NCI-H1417 treated with DMSO at 0.1 percent for 48 hours (cell line): Measurements from ENCODE around the gene PDCD7.
"Not testable (repeated sequence)": the region's sequence is repeated elsewhere in the genome, so short reads cannot be mapped to it uniquely, and the experiment has no call there.

Experiments used
- DNase-seq: peaks from one replicate; lab custom pipeline; 2025; lab: John Stamatoyannopoulos, UW

Gene PDCD7

DNA sequence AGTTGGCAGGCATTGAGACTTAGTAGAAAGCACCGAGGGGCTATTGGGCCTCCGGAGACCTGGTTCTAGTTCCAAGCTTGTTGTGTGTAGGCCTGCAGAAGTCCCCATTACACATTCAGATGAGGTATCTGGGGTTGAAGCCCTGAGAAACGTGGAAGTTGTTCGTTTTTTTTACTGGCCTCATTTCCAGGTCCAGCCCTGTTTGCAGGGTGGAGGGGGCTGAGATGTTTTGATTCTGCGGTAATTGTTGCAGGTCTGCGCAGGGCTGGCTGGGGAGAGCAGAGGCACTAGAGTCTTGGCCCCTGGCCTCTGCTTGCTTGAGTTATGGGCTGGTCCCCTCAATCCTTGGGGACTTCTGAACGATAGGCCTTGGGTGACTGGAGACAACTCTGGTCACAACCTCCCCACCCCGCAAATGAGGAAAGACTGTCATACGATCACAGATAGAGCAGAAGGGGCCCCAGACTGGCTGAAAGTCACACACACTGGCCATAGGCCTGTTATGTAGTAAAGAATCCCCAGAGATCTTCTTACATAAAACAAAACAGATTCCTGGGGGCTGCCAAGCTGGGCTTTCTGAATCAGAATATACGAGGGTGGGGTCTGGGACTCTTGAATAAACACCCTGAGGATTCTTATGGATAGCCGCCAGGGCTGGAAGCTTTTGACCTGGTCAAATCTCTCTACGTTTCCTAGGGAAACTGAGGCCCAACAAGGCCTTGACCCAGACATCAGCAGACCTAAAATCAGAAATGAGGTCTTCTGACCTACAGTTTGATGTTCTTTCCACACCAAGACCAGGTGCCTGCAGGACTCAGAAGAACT lies 41.5 kb downstream of the PDCD7 start:
- no peak for DNase-seq

DNA sequence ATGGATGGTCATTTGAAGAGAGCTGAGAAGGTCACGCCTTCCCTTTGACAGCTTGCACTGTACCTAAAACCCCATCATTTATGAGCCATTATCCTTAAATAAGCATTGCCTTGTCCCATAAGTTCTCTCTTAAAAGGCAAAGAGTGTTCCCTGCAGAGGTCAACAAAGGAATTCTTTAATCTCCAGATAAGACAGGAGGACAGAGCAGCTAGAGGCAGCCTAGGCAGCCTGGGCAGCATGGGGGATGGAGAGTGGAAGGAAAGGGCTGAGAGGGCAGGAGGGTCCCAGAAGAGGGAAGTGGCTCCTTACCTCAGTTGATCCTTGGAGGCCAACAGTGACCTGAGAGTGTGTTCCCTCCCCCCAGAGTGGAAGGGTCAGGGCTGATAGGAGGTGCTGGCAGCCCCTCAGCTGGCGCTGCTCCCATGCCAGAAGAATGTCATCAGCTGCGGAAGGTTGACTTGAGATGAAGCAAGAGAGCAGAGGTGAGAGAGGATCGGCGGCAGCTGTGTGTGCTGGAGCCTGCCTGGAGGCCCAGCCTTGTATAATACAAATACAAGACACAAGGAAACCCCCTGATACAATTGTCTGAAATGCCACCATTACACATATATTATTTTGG lies 44.3 kb downstream of the PDCD7 start:
- DNase-seq, result no peak

DNA sequence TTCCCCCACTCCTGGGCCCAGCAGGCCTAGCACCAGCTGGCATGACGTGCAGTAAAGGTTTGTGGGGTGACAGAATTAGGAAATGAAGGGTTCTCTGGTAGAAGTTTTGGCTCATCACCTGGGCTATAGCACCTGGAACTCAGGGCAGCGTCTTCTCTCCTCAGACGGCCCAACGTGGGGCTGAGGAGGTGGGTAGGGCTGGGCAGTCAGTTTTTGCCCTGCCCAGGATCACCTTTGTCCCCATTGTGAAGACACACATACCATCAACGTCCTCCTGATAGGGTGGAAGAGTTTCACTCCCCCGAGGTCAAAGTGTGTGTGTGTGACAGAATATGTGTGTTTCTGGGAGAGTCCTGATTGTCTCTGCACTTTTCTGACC lies 45.0 kb downstream of the PDCD7 start:
- DNase-seq, result no peak

DNA sequence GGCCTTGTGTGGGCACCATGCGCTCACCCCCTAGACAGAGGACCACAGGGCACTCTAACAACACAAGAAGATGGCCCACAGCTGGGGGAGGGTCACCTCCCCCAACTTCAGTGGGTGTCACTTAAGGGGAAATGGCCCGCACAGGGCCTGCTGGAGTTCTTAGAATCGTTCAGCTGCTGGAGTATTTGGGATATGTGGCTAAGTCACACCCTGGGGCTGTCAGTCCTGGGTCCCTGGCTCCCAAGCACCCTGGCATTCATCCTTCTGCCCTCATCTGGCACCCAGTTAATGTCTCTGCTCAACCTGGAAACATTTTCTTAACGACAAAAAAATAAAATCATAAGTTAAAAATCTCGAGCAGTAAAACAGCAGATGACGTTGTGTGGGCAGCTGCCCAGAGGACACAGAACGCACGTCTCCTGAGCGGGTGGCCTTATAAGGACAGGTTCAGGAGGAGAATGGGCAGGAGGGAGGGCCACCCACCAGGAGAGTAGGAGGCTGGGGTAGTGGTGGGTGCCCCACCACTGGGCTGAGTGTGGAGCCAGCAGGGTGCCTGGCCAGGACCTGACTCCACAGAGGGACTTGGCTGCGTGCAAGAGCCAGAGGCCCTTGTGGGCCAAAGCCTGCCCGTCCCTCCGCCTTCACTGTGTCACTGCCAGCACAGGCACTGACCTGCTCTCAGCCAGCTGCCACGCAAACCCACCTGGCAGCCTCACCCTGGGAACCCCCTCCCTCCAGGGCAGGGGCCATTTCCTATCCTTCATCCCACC lies 45.5 kb downstream of the PDCD7 start:
- no peak for DNase-seq

DNA sequence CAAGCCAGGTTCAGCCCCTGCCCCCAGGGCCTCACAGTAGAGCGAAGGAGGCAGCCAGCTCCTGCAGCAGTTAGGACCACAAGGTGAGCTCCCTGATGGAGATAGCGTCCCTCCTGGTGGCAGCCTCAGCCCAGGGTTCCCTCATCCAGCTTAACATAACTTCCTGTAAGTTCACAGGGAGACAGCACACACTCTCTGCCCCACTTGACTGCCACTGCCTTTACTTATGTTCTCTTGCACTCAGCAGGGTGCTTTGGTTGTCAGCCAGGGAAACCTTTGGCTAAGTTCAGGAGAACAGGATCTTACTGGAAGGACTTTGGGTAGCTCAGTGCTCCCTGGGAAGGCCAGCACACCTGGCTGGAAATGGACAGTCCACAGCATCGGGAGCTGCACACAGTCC lies 46.2 kb downstream of the PDCD7 start:
- DNase-seq, result no peak

DNA sequence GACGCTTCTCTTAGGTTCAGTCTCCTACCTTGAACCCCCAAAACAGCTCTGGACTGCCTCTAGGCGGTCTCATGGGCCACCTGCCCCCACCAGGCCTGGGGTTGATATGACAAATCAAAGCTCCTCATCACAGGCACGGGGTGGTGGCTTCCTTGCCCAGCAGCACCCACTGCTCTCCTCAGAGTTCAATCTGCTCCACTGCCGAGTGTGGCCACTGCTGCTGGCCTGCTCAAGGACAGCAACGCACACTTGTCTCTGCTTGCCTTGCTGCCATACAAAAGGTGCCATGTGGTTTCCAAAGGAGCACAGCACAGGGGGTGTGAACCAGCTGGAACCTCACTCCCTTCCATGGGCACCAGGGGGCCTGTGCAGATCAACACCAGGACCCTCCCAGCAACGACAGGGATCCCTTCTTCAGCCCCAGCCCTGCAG lies 46.9 kb downstream of the PDCD7 start:
- no peak for DNase-seq

DNA sequence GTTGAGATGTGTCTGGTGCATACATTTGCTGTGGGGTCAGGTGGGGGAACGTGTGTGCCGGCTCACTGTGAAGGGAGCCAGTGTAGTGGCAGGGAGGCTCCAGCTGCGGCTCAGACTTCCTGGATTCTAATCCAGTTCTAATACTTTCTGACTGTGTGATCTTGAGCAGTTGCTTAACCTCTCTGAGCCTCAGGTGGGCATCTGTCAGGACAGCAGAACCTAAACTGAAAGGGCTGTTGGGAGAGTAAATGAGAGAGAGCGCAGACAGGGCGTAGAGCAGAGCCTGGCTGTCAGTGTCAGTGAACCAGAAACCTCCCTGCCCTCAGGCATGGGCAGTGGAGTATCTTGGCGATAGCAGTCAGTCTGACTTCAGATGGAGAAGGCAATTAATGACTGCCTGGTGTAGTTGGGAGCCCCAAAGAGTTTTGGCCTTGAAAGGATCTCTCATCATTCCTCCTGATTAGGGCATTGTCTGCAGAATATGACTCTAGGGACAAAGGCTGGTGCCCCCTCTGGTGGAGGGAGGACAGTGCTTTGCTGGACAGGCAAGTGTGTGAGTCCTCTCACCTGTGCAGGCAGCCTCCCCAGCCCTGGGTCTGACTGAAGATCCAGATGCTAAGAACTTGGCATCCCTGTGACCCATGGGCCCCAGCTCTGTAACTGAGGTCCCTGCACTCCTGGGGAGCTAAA lies 47.5 kb downstream of the PDCD7 start:
- no peak for DNase-seq

DNA sequence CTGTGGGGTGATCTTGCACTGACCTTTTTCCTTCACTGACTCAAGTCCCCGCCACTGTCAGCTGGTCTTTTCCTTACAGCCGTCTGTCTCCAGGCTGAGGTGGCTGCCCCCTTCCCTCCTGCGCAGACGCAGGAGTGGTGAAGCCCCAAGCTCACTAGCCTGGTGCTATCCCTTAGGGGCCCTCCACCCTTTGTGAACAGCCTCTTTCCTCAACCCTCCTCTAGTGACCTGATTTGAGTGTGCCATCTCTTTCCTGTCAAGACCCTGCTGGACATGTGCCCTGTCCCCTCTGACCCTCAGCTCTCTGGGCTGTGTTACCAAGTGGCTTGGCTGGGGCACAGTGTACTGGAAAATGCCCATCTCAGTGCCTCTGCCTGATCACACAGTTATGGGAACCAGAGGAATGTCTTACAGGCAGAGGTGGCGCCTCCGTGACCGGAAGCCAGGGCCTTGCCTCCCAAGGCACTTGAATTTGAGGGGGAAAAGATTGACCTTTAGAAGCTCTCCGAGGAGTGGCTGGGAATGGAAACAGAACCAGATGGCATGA lies 48.3 kb downstream of the PDCD7 start:
- no peak for DNase-seq

DNA sequence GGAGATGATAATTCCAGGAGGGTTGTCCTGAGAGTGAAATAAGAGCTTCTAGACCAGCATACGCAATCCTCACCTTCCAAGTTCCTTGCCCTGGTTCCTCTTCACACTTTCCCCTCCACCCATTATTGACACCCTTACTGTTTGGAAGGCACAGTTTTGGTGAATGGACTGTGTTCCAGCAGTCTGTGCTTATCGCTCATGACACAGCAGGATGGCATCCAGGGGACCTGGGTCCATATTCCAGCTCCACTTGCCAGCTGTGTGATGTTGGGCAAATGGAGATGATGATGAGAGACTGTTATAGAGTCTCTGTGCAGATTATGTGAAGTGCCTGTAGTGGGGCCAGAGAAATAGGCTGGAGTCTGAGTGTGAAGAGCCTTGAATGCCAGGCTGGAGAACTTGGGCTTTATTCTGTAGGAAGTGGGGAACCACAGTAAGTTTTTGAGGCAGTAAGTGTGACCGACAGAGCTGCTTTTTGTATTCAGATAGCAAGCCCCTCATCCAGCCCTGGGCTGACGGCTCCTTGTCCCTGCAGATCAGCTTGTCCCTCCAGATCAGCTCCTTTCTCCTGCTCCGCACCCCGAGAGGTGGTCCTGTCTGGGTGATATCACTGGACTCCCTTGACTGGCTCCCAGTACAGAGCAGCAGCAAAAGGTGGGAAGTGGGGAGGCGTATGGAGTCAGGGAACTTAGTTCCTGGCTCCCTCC lies 49.0 kb downstream of the PDCD7 start:
- no peak for DNase-seq

DNA sequence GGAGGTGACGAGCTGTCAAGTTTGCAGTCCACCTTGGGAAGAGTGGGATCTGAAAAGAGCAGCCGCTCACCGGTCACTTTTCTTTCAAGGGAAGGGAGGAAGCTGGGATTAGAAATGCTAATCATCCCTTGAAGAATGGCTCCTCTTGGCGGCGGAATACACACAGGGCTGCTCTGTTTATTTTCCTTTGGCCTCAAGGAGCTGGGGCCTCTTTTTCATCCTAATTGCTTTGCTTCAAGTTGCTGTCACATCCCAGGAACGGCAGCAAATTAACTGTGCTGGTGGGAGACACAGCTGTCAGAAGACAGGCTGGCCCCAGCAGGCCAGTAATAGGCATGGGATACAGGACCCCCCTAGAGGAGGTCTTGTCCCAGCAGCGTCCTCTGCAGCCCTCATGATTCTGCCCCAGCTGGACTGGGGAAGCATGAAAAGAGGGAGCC lies 50.3 kb downstream of the PDCD7 start:
- DNase-seq, result no peak

DNA sequence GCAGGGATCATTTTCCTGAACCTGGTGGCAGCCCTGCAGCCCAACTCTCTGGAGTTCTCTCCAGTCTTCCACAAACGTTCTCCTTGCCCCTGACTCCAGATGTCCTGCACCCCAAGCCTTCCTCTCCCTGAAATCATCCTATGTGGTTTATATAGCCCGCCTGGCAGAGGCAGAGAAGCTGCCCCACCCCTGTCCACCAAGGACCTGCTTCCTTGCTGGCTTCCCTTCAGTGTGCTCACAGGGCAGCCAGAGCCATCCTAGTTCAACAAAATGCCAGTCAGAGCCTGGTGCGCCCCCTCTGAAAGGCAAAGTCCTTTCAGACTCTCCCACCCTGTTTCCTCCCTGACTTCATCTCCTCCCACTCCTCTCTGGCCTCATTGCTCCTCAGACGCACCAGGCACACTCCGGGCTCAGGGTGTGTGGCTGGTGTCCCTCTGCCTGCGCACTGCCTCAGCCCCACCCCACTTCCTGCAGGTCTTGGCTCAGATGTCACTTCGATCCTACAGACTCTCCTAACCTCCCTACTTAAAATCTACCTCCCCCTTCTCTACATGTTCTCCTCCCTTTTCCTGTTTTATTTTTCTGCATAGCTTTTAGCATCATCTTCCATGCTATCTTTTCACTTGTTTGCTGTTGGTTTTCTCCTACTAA lies 51.2 kb downstream of the PDCD7 start:
- no peak for DNase-seq

DNA sequence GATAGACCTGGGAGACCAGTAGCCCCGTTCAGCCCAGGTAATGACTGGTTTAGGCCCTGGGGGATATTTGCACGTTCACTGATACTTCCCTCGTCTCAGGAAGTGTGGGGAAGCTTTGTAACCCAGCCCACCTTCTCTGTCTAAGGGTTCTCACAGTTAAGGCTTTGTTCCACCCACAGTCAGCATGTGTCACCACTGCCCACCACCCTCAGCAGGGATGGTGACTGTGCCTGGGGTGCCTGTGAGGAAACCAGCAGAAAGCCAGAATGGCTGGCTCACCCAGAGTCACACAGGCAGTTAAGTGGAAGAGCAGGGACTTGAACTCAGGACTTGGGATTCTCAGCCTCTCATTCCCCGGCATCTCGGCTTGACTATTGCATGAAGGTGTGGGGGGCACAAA lies 51.9 kb downstream of the PDCD7 start:
- DNase-seq, result no peak

DNA sequence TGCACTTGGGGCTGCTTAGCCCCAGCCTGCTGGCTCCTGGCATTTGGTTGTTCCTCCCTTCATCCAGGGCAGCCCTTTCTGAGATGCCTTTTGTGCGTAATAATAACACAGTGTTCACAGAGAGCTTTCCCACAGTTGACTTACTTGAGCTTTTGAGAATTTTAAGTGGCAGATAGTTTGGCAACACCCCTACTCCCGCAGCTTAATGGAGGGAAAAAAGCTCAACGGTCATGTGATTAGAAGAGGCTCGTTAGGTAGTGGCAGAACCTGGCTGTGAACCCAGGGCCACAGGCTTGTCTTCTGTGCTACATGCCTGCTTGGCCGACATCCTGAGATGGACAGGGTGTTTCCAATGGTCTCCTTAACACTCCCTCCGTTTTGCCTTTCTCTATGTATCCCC lies 52.3 kb downstream of the PDCD7 start:
- DNase-seq, result no peak

DNA sequence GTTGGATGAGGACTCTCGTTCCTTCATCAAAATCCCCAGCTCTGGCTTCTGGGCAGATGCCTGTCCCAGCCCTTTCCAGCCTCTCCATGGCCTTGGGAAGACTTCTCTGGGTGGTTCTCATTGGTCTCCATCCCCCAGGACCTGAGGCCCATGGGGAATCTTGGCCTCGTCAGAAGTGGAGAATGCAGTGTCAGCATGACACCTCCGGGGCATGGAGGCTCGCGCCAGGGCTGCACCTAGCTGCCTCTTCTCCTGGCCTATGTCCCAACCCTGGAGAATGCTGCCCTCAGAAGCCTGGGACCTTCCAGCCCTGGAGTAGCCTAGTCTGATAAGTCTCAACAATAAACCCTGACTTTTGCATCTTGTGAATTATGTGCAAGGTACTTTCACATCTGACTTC lies 54.0 kb downstream of the PDCD7 start:
- DNase-seq, result no peak

DNA sequence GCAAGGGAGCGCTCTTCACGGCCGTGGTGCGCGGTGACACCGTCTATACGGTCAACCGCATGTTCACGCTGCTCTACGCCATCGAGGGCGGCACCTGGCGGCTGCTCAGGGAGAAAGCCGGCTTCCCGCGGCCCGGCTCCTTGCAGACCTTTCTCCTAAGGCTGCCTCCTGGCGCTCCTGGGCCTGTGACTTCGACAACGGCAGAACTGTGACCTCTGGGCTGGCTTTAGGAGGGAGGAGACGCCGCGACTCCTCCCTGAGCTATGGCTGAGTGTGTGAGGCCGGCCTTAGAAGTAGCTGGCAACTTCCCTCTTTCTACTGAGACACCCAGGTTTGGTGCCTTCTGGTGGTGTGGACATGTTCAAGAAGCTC lies 55.6 kb downstream of the PDCD7 start:
- DNase-seq, result no peak

DNA sequence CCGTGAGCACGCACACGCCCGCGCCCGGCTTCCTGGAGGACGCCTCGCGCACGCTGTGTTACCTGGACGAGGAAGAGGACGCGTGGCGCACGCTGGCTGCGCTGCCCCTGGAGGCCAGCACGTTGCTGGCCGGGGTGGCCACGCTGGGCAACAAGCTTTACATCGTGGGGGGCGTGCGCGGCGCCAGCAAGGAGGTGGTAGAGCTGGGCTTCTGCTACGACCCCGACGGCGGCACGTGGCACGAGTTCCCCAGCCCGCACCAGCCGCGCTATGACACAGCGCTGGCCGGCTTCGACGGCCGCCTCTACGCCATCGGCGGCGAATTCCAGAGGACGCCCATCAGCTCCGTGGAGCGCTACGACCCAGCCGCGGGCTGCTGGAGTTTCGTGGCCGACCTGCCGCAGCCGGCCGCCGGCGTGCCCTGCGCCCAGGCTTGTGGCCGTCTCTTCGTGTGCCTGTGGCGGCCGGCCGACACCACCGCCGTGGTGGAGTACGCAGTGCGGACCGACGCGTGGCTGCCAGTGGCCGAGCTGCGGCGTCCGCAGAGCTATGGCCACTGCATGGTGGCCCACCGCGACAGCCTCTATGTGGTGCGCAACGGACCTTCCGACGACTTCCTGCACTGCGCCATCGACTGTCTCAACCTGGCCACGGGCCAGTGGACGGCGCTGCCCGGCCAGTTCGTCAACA lies 56.2 kb downstream of the PDCD7 start:
- DNase-seq, result no peak

DNA sequence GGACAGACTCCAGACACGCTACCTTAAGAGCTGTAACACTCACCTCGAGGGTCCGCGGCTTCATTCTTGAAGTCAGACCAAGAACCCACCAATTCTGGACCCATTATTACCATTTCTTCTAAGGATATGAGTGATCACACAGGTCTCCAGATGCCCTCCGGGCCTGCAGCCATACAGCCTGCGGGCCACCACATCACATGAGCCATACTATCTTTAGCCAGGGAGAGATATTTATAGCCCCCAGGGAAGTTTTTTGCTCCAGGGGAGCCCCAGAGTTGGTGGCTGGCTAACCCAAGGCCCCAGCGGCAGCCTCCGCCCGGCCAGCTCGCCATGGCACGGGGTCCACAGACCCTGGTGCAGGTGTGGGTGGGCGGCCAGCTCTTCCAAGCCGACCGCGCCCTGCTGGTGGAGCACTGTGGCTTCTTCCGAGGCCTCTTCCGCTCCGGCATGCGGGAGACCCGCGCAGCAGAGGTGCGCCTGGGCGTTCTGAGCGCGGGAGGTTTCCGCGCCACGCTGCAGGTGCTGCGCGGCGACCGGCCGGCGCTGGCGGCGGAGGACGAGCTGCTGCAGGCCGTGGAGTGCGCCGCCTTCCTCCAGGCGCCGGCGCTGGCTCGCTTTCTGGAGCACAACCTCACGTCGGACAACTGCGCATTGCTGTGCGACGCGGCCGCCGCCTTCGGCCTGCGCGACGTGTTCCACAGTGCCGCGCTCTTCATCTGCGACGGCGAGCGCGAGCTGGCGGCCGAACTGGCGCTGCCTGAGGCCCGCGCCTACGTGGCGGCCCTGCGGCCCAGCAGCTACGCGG lies 56.9 kb downstream of the PDCD7 start, which contains the start of gene KBTBD13:
TSS of gene KBTBD13 (plus strand) at position 261 of the 805 bp plus-strand sequence. CDS start at position 331, 70 bp downstream.
- no peak for DNase-seq

DNA sequence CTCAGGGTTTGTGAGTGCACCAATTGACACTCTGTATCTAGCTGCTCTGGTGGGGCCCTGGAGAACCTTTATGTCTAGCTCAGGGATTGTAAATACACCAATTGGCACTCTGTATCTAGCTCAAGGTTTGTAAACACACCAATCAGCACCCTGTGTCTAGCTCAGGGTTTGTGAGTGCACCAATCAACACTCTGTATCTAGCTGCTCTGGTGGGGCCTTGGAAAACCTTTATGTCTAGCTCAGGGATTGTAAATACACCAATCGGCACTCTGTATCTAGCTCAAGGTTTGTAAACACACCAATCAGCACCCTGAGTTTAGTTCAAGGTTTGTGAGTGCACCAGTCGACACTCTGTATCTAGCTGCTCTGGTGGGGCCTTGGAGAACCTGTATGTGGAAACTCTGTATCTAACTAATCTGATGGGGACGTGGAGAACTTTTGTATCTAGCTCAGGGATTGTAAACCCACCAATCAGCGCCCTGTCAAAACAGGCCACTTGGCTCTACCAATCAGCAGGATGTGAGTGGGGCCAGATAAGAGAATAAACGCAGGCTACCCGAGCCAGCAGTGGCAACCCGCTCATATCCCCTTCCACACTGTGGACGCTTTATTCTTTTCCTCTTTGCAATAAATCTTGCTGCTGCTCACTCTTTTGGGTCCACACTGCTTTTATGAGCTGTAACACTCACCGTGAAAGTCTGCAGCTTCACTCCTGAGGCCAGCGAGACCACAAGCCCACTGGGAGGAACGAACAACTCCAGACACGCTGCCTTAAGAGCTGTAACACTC lies 57.8 kb downstream of the PDCD7 start:
- not testable (repeated sequence) for DNase-seq

DNA sequence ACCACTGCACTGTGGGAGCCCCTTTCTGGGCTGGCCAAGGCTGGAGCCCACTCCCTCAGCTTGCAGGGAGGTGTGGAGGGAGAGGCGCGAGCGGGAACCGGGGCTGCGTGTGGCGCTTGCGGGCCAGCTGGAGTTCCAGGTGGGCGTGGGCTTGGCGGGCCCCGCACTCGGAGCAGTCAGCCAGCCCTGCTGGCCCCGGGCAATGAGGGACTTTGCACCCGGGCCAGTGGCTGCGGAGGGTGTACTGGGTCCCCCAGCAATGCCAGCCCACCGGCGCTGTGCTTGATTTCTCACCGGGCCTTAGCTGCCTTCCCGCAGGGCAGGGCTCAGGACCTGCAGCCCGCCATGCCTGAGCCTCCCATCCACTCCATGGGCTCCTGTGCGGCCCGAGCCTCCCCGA lies 58.7 kb downstream of the PDCD7 start:
- not testable (repeated sequence) for DNase-seq
